SK-N-SH treated with all-trans-retinoic acid at 6 μM for 48 hours (cell line): ENCODE data around the gene KDM4B.

Experiments
- ATAC-seq: fragments of 200-7000 bp; cut with Tn5 transposase; 3 replicates; pipeline ENCODE4 v1.9.1; 2020; ENCODE audit warnings: mild to moderate bottlenecking, moderate library complexity
- ARNTL ChIP-seq: fragments of 450-650 bp; formaldehyde crosslinking; IDR thresholded peaks from 2 replicates; pipeline ENCODE4 v1.5.0; 2020; ENCODE audit warnings: low read depth, mild to moderate bottlenecking, moderate library complexity, borderline replicate concordance
- BACH2 ChIP-seq: fragments of 250-450 bp; sonication (Bioruptor Pico); IDR thresholded peaks from 2 replicates; pipeline ENCODE4 v1.9.0; 2021; ENCODE audit warnings: mild to moderate bottlenecking, borderline replicate concordance
- CSDC2 ChIP-seq: fragments of 250-450 bp; sonication (Bioruptor Pico); IDR thresholded peaks from 2 replicates; pipeline ENCODE4 v1.5.0; 2020; ENCODE audit warnings: mild to moderate bottlenecking, moderate library complexity
- ESRRG ChIP-seq: fragments of 250-450 bp; sonication (Bioruptor Pico); IDR thresholded peaks from 2 replicates; pipeline ENCODE4 v1.6.1; 2021; ENCODE audit warnings: mild to moderate bottlenecking
- GLIS3 ChIP-seq: fragments of 250-450 bp; sonication (Bioruptor Pico); IDR thresholded peaks from 2 replicates; pipeline ENCODE4 v1.5.0; 2020; ENCODE audit warnings: mild to moderate bottlenecking, moderate library complexity
- ISL1 ChIP-seq: fragments of 250-450 bp; sonication (Bioruptor Pico); IDR thresholded peaks from 2 replicates; pipeline ENCODE4 v2.1.2; 2022; ENCODE audit warnings: mild to moderate bottlenecking, moderate library complexity
- OSR1 ChIP-seq: fragments of 250-450 bp; sonication (Bioruptor Pico); IDR thresholded peaks from 2 replicates; pipeline ENCODE4 v1.8.0; 2022; ENCODE audit warnings: moderate library complexity, mild to moderate bottlenecking, inconsistent platforms
- PPARA ChIP-seq: fragments of 250-450 bp; sonication (Bioruptor Pico); IDR thresholded peaks from 2 replicates; pipeline ENCODE4 v1.5.0; 2020; ENCODE audit warnings: mild to moderate bottlenecking, borderline replicate concordance
- RARB ChIP-seq: fragments of 250-450 bp; sonication (Bioruptor Pico); IDR thresholded peaks from 2 replicates; pipeline ENCODE4 v1.8.0; 2021; ENCODE audit warnings: mild to moderate bottlenecking, moderate library complexity
- SNAI2 ChIP-seq: fragments of 250-450 bp; sonication (Bioruptor Pico); IDR thresholded peaks from 2 replicates; pipeline ENCODE4 v1.5.0; 2020; ENCODE audit warnings: mild to moderate bottlenecking, moderate library complexity
- TCF4 ChIP-seq: fragments of 250-450 bp; sonication (Bioruptor Pico); IDR thresholded peaks from 2 replicates; pipeline ENCODE4 v1.8.0; 2021; ENCODE audit warnings: mild to moderate bottlenecking, moderate library complexity, borderline replicate concordance
- TOX ChIP-seq: fragments of 250-450 bp; sonication (Bioruptor Pico); IDR thresholded peaks from 2 replicates; pipeline ENCODE4 v1.8.0; 2021; ENCODE audit warnings: mild to moderate bottlenecking, moderate library complexity, borderline replicate concordance
- ZC3H10 ChIP-seq: fragments of 250-450 bp; sonication (Bioruptor Pico); IDR thresholded peaks from 2 replicates; pipeline ENCODE4 v1.5.1; 2021; ENCODE audit warnings: mild to moderate bottlenecking, moderate library complexity
- ZFP3 ChIP-seq: fragments of 250-450 bp; sonication (Bioruptor Pico); IDR thresholded peaks from 2 replicates; pipeline ENCODE4 v1.5.0; 2020; ENCODE audit warnings: mild to moderate bottlenecking, moderate library complexity
- ZNF565 ChIP-seq: fragments of 450-650 bp; formaldehyde crosslinking; conservative IDR thresholded peaks from 2 replicates; pipeline ENCODE4 v1.5.0; 2020; ENCODE audit warnings: low read depth, mild to moderate bottlenecking, moderate library complexity
- ZNF70 ChIP-seq: fragments of 450-650 bp; formaldehyde crosslinking; IDR thresholded peaks from 2 replicates; pipeline ENCODE4 v1.5.0; 2020; ENCODE audit warnings: mild to moderate bottlenecking, moderate library complexity
- ZNF8 ChIP-seq: fragments of 450-650 bp; formaldehyde crosslinking; IDR thresholded peaks from 2 replicates; pipeline ENCODE4 v1.5.0; 2020; ENCODE audit warnings: mild to moderate bottlenecking, moderate library complexity
- TF ChIP-seq, protein P1 (sequence below): fragments of 250-450 bp; sonication (Bioruptor Pico); IDR thresholded peaks from 2 replicates; pipeline ENCODE4 v1.5.1; 2020; ENCODE audit warnings: low read depth, mild to moderate bottlenecking, moderate library complexity
- TF ChIP-seq, protein P2 (sequence below): fragments of 250-450 bp; sonication (Bioruptor Pico); IDR thresholded peaks from 2 replicates; pipeline ENCODE4 v1.8.0; 2020; ENCODE audit warnings: mild to moderate bottlenecking, moderate library complexity, borderline replicate concordance
- TF ChIP-seq, protein P3 (sequence below): fragments of 250-450 bp; sonication (Bioruptor Pico); IDR thresholded peaks from 2 replicates; pipeline ENCODE4 v1.5.0; 2020; ENCODE audit warnings: mild to moderate bottlenecking, moderate library complexity
- TF ChIP-seq, protein P4 (sequence below): fragments of 250-450 bp; sonication (Bioruptor Pico); IDR thresholded peaks from 2 replicates; pipeline ENCODE4 v1.5.1; 2021; ENCODE audit warnings: mild to moderate bottlenecking, moderate library complexity

The KDM4B gene

DNA sequence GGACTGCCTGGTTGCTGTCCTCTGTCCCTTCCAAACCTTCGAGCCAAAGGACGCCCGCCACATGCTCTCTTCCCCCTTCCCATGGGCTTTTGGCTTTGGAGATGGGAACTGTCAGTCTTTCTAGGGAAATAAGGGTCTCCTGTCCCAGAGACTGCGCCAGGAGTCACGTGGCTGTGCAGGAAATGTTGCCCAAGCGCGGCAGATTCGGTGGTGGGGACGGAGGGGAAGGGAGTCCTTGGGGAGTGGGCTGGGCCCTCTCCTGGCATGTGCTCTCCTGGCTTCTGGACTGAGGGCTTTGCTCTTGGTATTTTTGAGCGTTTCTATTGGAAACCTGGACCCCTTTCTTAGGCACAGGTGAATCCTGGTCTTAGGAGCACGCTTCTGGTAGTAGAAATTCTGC, 103.2 kb downstream of the KDM4B start:
- no peak for ATAC-seq
- TF ChIP-seq, protein P1, sequence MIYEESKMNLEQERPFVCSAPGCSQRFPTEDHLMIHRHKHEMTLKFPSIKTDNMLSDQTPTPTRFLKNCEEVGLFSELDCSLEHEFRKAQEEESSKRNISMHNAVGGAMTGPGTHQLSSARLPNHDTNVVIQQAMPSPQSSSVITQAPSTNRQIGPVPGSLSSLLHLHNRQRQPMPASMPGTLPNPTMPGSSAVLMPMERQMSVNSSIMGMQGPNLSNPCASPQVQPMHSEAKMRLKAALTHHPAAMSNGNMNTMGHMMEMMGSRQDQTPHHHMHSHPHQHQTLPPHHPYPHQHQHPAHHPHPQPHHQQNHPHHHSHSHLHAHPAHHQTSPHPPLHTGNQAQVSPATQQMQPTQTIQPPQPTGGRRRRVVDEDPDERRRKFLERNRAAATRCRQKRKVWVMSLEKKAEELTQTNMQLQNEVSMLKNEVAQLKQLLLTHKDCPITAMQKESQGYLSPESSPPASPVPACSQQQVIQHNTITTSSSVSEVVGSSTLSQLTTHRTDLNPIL (CRISPR knock-in tag) = no peak
- TF ChIP-seq SNAI2 (CRISPR knock-in tag) (no peak), ZC3H10 (CRISPR knock-in tag) (no peak), TOX (CRISPR knock-in tag) (no peak), RARB (CRISPR knock-in tag) (no peak), CSDC2 (no peak), ZNF8 (CRISPR knock-in tag) (no peak), TCF4 (CRISPR knock-in tag) (no peak), PPARA (CRISPR knock-in tag) (no peak), BACH2 (CRISPR knock-in tag) (no peak), ZFP3 (CRISPR knock-in tag) (no peak), ZNF565 (no peak), ISL1 (no peak)
- TF ChIP-seq, protein P2, sequence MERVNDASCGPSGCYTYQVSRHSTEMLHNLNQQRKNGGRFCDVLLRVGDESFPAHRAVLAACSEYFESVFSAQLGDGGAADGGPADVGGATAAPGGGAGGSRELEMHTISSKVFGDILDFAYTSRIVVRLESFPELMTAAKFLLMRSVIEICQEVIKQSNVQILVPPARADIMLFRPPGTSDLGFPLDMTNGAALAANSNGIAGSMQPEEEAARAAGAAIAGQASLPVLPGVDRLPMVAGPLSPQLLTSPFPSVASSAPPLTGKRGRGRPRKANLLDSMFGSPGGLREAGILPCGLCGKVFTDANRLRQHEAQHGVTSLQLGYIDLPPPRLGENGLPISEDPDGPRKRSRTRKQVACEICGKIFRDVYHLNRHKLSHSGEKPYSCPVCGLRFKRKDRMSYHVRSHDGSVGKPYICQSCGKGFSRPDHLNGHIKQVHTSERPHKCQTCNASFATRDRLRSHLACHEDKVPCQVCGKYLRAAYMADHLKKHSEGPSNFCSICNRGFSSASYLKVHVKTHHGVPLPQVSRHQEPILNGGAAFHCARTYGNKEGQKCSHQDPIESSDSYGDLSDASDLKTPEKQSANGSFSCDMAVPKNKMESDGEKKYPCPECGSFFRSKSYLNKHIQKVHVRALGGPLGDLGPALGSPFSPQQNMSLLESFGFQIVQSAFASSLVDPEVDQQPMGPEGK = no peak
- TF ChIP-seq, protein P3, sequence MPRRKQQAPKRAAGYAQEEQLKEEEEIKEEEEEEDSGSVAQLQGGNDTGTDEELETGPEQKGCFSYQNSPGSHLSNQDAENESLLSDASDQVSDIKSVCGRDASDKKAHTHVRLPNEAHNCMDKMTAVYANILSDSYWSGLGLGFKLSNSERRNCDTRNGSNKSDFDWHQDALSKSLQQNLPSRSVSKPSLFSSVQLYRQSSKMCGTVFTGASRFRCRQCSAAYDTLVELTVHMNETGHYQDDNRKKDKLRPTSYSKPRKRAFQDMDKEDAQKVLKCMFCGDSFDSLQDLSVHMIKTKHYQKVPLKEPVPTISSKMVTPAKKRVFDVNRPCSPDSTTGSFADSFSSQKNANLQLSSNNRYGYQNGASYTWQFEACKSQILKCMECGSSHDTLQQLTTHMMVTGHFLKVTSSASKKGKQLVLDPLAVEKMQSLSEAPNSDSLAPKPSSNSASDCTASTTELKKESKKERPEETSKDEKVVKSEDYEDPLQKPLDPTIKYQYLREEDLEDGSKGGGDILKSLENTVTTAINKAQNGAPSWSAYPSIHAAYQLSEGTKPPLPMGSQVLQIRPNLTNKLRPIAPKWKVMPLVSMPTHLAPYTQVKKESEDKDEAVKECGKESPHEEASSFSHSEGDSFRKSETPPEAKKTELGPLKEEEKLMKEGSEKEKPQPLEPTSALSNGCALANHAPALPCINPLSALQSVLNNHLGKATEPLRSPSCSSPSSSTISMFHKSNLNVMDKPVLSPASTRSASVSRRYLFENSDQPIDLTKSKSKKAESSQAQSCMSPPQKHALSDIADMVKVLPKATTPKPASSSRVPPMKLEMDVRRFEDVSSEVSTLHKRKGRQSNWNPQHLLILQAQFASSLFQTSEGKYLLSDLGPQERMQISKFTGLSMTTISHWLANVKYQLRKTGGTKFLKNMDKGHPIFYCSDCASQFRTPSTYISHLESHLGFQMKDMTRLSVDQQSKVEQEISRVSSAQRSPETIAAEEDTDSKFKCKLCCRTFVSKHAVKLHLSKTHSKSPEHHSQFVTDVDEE (CRISPR knock-in tag) = no peak

DNA sequence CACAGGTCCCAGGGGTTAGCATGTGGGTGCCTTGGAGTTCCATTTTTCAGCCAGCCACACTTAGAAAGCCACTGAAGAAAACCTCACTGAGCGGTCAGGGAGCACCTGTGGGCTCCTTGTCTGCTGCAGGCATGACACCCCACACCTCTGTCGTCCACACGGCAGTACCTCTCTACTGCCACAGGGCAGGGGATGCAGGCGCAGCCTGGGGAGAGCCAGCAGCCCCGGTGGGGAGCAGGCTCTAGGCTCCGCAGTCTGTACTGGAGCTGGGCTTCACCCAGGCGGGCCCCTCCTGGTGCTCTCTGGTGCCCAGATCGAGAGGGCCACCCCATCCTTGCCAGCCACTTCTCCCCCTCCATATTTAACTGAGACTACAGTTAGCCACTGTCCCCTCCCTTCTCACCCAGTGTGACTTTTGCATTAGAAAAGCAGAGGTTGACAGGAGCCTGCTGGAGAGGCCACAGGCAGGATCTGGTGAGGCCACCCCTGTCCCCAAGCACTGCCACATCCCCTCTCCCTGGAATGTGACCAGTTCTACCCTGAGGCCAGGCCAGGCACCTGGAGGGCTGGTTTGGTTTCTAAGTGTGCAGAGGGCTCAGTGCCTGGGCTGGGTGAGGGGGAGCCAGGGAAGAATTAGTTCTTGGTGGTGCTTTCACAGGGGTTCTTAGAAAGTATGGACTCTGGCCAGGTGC, 104.4 kb downstream of the KDM4B start:
- ATAC-seq = no peak
- TF ChIP-seq ESRRG = no peak
- no peak for TF ChIP-seq GLIS3 (CRISPR knock-in tag)

DNA sequence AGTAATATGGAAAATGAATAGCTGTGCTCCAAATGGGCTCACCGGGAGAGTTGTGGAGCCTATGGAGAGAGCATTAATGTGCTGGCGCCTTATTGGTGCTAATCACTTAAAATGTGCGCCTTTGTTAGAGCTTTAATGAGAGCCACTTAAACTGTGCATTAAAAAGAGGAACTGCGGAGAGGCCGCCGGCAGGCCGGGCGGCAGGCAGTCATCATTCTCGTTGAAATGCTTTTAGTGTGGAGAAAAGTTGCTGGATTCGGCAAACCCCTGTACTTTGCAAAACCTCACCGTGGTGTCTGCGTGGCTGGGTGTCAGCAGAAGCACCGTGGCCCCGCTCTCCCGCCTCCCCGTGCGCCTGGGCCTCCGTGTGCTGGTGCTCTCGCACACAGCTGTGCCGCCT, 105.5 kb downstream of the KDM4B start:
- no peak for ATAC-seq
- no peak for TF ChIP-seq ZNF565
- TF ChIP-seq ZNF8 (CRISPR knock-in tag) = no peak
- TF ChIP-seq TOX (CRISPR knock-in tag) = no peak
- no peak for TF ChIP-seq RARB (CRISPR knock-in tag)
- no peak for TF ChIP-seq TCF4 (CRISPR knock-in tag)
- no peak for TF ChIP-seq SNAI2 (CRISPR knock-in tag)

DNA sequence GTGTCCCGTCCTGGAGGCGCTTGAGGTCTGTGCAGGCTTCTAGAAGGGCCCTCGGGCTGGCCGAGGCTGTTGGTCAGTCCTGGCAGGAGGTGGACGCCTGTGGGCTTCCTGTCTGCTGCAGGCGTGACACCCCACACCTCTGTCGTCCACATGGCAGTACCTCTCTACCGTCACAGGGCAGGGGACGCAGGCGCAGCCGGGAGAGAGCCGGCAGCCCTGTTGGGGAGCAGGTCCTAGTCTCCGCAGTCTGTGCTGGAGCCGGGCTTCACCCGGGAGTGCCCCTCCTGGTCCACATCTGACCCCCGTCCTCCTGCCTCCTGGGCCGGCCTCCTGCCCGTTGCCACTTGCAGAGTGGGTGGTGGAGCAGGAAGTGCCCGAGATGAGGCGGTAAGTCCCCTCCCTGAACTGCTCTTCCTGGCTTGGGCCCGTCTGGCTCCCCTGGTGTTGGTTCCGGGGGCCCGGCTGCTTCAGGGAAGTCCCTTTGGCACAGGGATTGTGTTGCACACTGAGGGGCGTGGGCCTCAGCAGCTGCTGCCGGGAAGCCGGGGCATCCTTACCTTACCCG, 106.0 kb downstream of the KDM4B start:
- ATAC-seq = no peak
- no peak for TF ChIP-seq ZFP3 (CRISPR knock-in tag)
- TF ChIP-seq ESRRG = no peak
- TF ChIP-seq ZNF8 (CRISPR knock-in tag) = no peak
- TF ChIP-seq ZC3H10 (CRISPR knock-in tag) = no peak
- no peak for TF ChIP-seq ISL1
- no peak for TF ChIP-seq ZNF70 (CRISPR knock-in tag)
- no peak for TF ChIP-seq TOX (CRISPR knock-in tag)
- no peak for TF ChIP-seq PPARA (CRISPR knock-in tag)
- TF ChIP-seq, protein P1 (CRISPR knock-in tag) = no peak
- no peak for TF ChIP-seq GLIS3 (CRISPR knock-in tag)
- no peak for TF ChIP-seq SNAI2 (CRISPR knock-in tag)
- TF ChIP-seq, all 23 proteins: peak for 0

DNA sequence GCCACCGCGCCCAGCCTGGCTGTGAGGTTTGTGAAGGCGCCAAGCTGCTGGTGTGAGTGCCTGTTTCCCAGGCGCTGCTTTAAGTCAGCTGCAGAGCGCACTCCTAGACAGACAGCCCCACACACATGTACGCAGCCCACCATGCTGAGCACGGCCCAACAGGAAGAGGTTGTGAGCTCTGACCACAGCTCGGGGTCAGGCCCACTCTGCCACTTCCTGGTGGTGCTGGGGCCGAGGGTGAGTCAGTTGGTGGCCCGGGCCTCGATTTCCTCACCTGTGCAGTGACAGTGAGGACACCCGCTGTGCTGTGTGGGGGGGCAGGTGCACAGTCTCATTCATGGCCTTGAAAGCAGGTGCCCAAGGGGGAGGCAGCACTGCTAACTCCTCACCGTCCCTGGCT, 106.7 kb downstream of the KDM4B start:
- no peak for ATAC-seq
- TF ChIP-seq ZNF70 (CRISPR knock-in tag) = no peak
- no peak for TF ChIP-seq ESRRG
- TF ChIP-seq, protein P4, sequence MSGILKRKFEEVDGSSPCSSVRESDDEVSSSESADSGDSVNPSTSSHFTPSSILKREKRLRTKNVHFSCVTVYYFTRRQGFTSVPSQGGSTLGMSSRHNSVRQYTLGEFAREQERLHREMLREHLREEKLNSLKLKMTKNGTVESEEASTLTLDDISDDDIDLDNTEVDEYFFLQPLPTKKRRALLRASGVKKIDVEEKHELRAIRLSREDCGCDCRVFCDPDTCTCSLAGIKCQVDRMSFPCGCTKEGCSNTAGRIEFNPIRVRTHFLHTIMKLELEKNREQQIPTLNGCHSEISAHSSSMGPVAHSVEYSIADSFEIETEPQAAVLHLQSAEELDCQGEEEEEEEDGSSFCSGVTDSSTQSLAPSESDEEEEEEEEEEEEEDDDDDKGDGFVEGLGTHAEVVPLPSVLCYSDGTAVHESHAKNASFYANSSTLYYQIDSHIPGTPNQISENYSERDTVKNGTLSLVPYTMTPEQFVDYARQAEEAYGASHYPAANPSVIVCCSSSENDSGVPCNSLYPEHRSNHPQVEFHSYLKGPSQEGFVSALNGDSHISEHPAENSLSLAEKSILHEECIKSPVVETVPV (CRISPR knock-in tag) = no peak
- TF ChIP-seq, protein P1 (CRISPR knock-in tag) = no peak
- TF ChIP-seq ZC3H10 (CRISPR knock-in tag) = no peak
- TF ChIP-seq TCF4 (CRISPR knock-in tag) = no peak
- TF ChIP-seq PPARA (CRISPR knock-in tag) = no peak
- TF ChIP-seq OSR1 (CRISPR knock-in tag) = no peak
- no peak for TF ChIP-seq ZFP3 (CRISPR knock-in tag)
- no peak for TF ChIP-seq ZNF8 (CRISPR knock-in tag)
- TF ChIP-seq ARNTL (CRISPR knock-in tag) = no peak
- no peak for TF ChIP-seq CSDC2
